Fibroblast of mammary gland (primary cell): ENCODE results near the gene CCNQ.

Experiments used
- DNase-seq: peaks from one replicate; pipeline ENCODE4 v3.0.0-alpha.2; 2010; ENCODE audit warnings: low read depth
- H3K4me3 ChIP-seq: 2 replicates; pipeline ENCODE4 v1.5.1; 2011; ENCODE audit warnings: low read depth, mild to moderate bottlenecking, low read length, moderate library complexity; ENCODE audit not compliant: control insufficient read depth
- CTCF ChIP-seq: conservative IDR thresholded peaks from 2 replicates; pipeline ENCODE4 v1.5.1; 2011; ENCODE audit warnings: low read depth, low read length, inconsistent platforms; ENCODE audit not compliant: control insufficient read depth, insufficient read depth

The CCNQ gene

GRCh38 chrX:153637121-153638040 lies 38.4 kb upstream of the CCNQ start:
- TF ChIP-seq CTCF, result no peak
- DNase-seq, result no peak

GRCh38 chrX:153636716-153637115 lies 37.8 kb upstream of the CCNQ start:
- DNase-seq, result no peak
- no peak overlapping the region for H3K4me3 ChIP-seq
- TF ChIP-seq CTCF, result no peak

More at GRCh38 chrX:153637121-153638040, 38.4 kb upstream of the CCNQ start:
- H3K4me3 ChIP-seq, result no peak overlapping the region

GRCh38 chrX:153635788-153636668 lies 37.1 kb upstream of the CCNQ start:
- peak; percentile 25 for TF ChIP-seq CTCF
- DNase-seq, result peak; percentile 4
- H3K4me3 ChIP-seq, result no peak overlapping the region

GRCh38 chrX:153635388-153635787 lies 36.4 kb upstream of the CCNQ start:
- H3K4me3 ChIP-seq, result no peak overlapping the region
- no peak for DNase-seq
- TF ChIP-seq CTCF, result no peak

- TF ChIP-seq CTCF, result no peak
- no peak overlapping the region for H3K4me3 ChIP-seq
- DNase-seq, result no peak
These were observed 35.9 kb upstream of the CCNQ start for GRCh38 chrX:153634832-153635231.

GRCh38 chrX:153634236-153634635 lies 35.3 kb upstream of the CCNQ start:
- no peak overlapping the region for H3K4me3 ChIP-seq
- no peak for DNase-seq
- no peak for TF ChIP-seq CTCF
